ENCODE measurements around the gene RAB3A. TPM values are rescaled to one million over a fixed set of nuclear protein-coding genes. Genes with fewer than 3 reads are reported as not detected.

The RAB3A gene
- total RNA-seq, 1 experiment from 2014 or later = 10.6 TPM

DNA sequence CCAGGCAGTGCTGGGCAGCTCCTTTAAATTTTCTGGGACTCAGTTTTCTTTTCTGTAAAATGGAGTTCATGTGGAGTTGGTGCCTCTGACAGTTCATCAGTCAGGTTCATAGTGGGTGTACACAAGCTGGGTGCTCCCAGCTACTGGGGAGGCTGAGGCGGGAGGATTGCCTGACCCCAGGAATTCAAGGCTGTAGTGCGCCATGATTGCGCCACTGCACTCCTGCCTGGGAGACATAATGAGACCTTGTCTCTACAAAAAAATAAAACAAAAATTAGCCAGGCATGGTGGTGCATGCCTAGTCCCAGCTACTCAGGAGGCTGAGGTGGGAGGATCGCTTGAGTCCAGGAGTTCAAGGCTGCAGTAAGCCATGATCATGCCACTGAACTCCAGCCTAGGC is 49.3 kb upstream of the RAB3A start:
- RAD21 ChIA-PET (ENCODE audit: low non-redundant PET in 1 of 2, low total read pairs in 2 of 2, uncharacterized antibody in 2 of 2, unreplicated experiment in 2 of 2) = interaction anchor here in 1 of 2 experiments (0.6 to 2.0 kb wide), 2 partner anchors 37 to 44 kb away, joined by 4 to 11 read pairs; no protein-coding TSS in a partner anchor
- TF ChIP-seq CBX3 (IDR thresholded peaks at IDR 0.05; ENCODE audit: low read depth) = no peak
- no peak for TF ChIP-seq FOSL1 (IDR thresholded peaks at IDR 0.05; ENCODE audit: low read depth)
- TF ChIP-seq CEBPB (IDR thresholded peaks at IDR 0.05; ENCODE audit: low read depth) = no peak
- no peak for TF ChIP-seq EGR1 (IDR thresholded peaks at IDR 0.05; ENCODE audit: low read depth)
- no peak for TF ChIP-seq POLR2A (IDR thresholded peaks at IDR 0.05; ENCODE audit: borderline replicate concordance, extremely low read depth, insufficient read depth, insufficient read length)
- TF ChIP-seq SRF (IDR thresholded peaks at IDR 0.05; ENCODE audit: low read depth) = no peak
- no peak for TF ChIP-seq SP1 (IDR thresholded peaks at IDR 0.05; ENCODE audit: low read depth)
- TF ChIP-seq ZNF274 (IDR thresholded peaks at IDR 0.05; ENCODE audit: low read depth, low read length) = no peak
- no peak for TF ChIP-seq EZH2 (IDR thresholded peaks at IDR 0.05)
- no peak for TF ChIP-seq SIN3A (IDR thresholded peaks at IDR 0.05; ENCODE audit: low read depth)
- no peak for TF ChIP-seq YY1 (IDR thresholded peaks at IDR 0.05; ENCODE audit: extremely low read depth, insufficient replicate concordance, low read depth, low read length)
- TF ChIP-seq, protein P1, sequence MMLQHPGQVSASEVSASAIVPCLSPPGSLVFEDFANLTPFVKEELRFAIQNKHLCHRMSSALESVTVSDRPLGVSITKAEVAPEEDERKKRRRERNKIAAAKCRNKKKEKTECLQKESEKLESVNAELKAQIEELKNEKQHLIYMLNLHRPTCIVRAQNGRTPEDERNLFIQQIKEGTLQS (IDR thresholded peaks at IDR 0.05) = no peak
- TF ChIP-seq, protein P2, sequence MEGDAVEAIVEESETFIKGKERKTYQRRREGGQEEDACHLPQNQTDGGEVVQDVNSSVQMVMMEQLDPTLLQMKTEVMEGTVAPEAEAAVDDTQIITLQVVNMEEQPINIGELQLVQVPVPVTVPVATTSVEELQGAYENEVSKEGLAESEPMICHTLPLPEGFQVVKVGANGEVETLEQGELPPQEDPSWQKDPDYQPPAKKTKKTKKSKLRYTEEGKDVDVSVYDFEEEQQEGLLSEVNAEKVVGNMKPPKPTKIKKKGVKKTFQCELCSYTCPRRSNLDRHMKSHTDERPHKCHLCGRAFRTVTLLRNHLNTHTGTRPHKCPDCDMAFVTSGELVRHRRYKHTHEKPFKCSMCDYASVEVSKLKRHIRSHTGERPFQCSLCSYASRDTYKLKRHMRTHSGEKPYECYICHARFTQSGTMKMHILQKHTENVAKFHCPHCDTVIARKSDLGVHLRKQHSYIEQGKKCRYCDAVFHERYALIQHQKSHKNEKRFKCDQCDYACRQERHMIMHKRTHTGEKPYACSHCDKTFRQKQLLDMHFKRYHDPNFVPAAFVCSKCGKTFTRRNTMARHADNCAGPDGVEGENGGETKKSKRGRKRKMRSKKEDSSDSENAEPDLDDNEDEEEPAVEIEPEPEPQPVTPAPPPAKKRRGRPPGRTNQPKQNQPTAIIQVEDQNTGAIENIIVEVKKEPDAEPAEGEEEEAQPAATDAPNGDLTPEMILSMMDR (IDR thresholded peaks at IDR 0.05 in 2 of 3, conservative IDR thresholded peaks at IDR 0.05 in 1 of 3; ENCODE audit: borderline replicate concordance in 1 of 3, insufficient read depth in 1 of 3, low read depth in 2 of 3, low read length in 2 of 3) = no peak
- TF ChIP-seq, protein P3, sequence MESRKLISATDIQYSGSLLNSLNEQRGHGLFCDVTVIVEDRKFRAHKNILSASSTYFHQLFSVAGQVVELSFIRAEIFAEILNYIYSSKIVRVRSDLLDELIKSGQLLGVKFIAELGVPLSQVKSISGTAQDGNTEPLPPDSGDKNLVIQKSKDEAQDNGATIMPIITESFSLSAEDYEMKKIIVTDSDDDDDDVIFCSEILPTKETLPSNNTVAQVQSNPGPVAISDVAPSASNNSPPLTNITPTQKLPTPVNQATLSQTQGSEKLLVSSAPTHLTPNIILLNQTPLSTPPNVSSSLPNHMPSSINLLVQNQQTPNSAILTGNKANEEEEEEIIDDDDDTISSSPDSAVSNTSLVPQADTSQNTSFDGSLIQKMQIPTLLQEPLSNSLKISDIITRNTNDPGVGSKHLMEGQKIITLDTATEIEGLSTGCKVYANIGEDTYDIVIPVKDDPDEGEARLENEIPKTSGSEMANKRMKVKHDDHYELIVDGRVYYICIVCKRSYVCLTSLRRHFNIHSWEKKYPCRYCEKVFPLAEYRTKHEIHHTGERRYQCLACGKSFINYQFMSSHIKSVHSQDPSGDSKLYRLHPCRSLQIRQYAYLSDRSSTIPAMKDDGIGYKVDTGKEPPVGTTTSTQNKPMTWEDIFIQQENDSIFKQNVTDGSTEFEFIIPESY (IDR thresholded peaks at IDR 0.05; ENCODE audit: extremely low read depth, insufficient replicate concordance, low read length) = no peak
- TF ChIP-seq, protein P4, sequence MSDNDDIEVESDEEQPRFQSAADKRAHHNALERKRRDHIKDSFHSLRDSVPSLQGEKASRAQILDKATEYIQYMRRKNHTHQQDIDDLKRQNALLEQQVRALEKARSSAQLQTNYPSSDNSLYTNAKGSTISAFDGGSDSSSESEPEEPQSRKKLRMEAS (IDR thresholded peaks at IDR 0.05) = no peak
- no peak for TF ChIP-seq ELF1 (IDR thresholded peaks at IDR 0.05; ENCODE audit: borderline replicate concordance, low read depth)
- H3K27me3 ChIP-seq (ENCODE audit: insufficient read depth, low read length) = no peaks in the 10 kb centered on the region
- no peak overlapping the region for H3K4me2 ChIP-seq (ENCODE audit: low read length)
- no peak overlapping the region for H3K4me3 ChIP-seq (replicated peaks in 1 of 2; ENCODE audit: low read depth in 1 of 2, low read length in 2 of 2)
- no peaks in the 10 kb centered on the region for H4K20me1 ChIP-seq (ENCODE audit: insufficient read depth)
- no peaks in the 10 kb centered on the region for H3K9me3 ChIP-seq (ENCODE audit: control insufficient read depth in 1 of 2, insufficient read depth in 1 of 2, low read depth in 1 of 2, low read length in 2 of 2)
- ATAC-seq (no peak), DNase-seq (ENCODE audit: low read depth, low spot score) (no peak)
- H3K36me3 ChIP-seq (ENCODE audit: control insufficient read depth in 1 of 2, insufficient read depth in 2 of 2, low read length in 2 of 2) = no peaks in the 10 kb centered on the region
- peaks cover 0 to 28% of the 10 kb centered on the region in 2 experiments; a peak in 2 of 4 replicates for H3K4me1 ChIP-seq (ENCODE audit: control insufficient read depth in 1 of 2, insufficient read depth in 2 of 2, low read length in 2 of 2)
- intact Hi-C loops (cut with micrococcal nuclease) = loop anchor here (10.0 kb wide), 1 partner anchor 318 kb away; the partner anchor contains the start of gene CCDC124
- H3K9me2 ChIP-seq (ENCODE audit: insufficient read depth) = no peaks in the 10 kb centered on the region
- no peak overlapping the region for H3K27ac ChIP-seq (ENCODE audit: low read depth, low read length)
- no peak overlapping the region for H2AFZ ChIP-seq (ENCODE audit: low read depth, low read length, poor library complexity, severe bottlenecking)
- BruUV-seq (replicated peaks) = no TSS peak
- POLR2A ChIA-PET = interaction anchor here (0.6 to 0.7 kb wide), 2 partner anchors 73 to 305 kb away, joined by 3 to 7 read pairs; no protein-coding TSS in a partner anchor
- no peak overlapping the region for H3K9ac ChIP-seq (ENCODE audit: low read length)
- H3K79me2 ChIP-seq (ENCODE audit: insufficient read depth, low read length) = no peaks in the 10 kb centered on the region
- CTCF ChIA-PET = interaction anchor here (1.0 to 7.0 kb wide), 7 partner anchors 26 to 310 kb away, joined by 4 to 106 read pairs (median 10); partner anchors contain the start of genes MPV17L2 and RAB3A
